H7 (cell line): ENCODE data around the gene PKN1. TPM values are rescaled to one million over a fixed set of nuclear protein-coding genes. Genes with fewer than 3 reads are reported as not detected.

Experiments used
- total RNA-seq: library from RNA; depleted of rRNA; stranded (reverse); fragments of >200 nt; shearing (Covaris generic); gene quantifications from 2 replicates; pipeline ENCODE4 v1.2.3, GENCODE V29; 2014; rRNA removed

The PKN1 gene
- total RNA-seq, 1 experiment from 2014 or later: 108 TPM

Other genes starting within 250 kb of the PKN1 start
- gene ADGRL1, start 227.1 kb upstream of the PKN1 start, total RNA-seq: 60.7 and 74.4 TPM in 2 replicates
- gene ADGRE5, start 51.9 kb upstream of the PKN1 start, total RNA-seq: 5.9 and 6.1 TPM in 2 replicates
- 94.6 and 131 TPM in 2 replicates for gene DDX39A, start 14.0 kb upstream of the PKN1 start, total RNA-seq
- gene PTGER1, start 42.0 kb downstream of the PKN1 start, total RNA-seq: 0.22 and 0.35 TPM in 2 replicates
- gene GIPC1, start 62.8 kb downstream of the PKN1 start, total RNA-seq: 97.8 and 116 TPM in 2 replicates
- 44.6 and 46.9 TPM in 2 replicates for gene DNAJB1, start 85.1 kb downstream of the PKN1 start, total RNA-seq
- gene TECR, start 96.3 kb downstream of the PKN1 start, total RNA-seq: 88.2 and 99.4 TPM in 2 replicates
- gene NDUFB7, start 138.8 kb downstream of the PKN1 start, total RNA-seq: 332 and 343 TPM in 2 replicates
- not detected in 2 replicates for gene CLEC17A, start 149.8 kb downstream of the PKN1 start, total RNA-seq
- not detected in 2 replicates for gene ADGRE3, start 241.5 kb downstream of the PKN1 start, total RNA-seq